GM21737 (cell line): Measurements from ENCODE around the gene DENND2A.
"Not testable (repeated sequence)": the region's sequence is repeated elsewhere in the genome, so short reads cannot be mapped to it uniquely, and the experiment has no call there.

Experiments
- ATAC-seq: cut with Tn5 transposase; IDR thresholded peaks from one replicate; pipeline ENCODE4 v1.9.1; 2021; ENCODE audit warnings: mild to moderate bottlenecking, moderate library complexity; ENCODE audit not compliant: unreplicated experiment

The DENND2A gene

GRCh38 chr7:140552240-140552679 lies 88.4 kb downstream of the DENND2A start:
- ATAC-seq, result no peak

GRCh38 chr7:140551355-140552239 lies 89.0 kb downstream of the DENND2A start:
- no peak for ATAC-seq

GRCh38 chr7:140546947-140547346 lies 93.7 kb downstream of the DENND2A start:
- ATAC-seq, result no peak

GRCh38 chr7:140544388-140544826 lies 96.2 kb downstream of the DENND2A start:
- no peak for ATAC-seq

GRCh38 chr7:140542228-140542603 lies 98.4 kb downstream of the DENND2A start:
- ATAC-seq, result no peak

GRCh38 chr7:140541513-140542227 lies 98.9 kb downstream of the DENND2A start:
- ATAC-seq, result no peak

GRCh38 chr7:140541176-140541512 lies 99.5 kb downstream of the DENND2A start:
- no peak for ATAC-seq

GRCh38 chr7:140540136-140540777 lies 100.4 kb downstream of the DENND2A start:
- no peak for ATAC-seq

- no peak for ATAC-seq
Observed at GRCh38 chr7:140539461-140539860, 101.2 kb downstream of the DENND2A start.

- no peak for ATAC-seq
Observed at GRCh38 chr7:140537750-140538482, 102.7 kb downstream of the DENND2A start.

- ATAC-seq, result no peak
Observed at GRCh38 chr7:140534743-140535142, 105.9 kb downstream of the DENND2A start.

GRCh38 chr7:140533394-140533872 lies 107.2 kb downstream of the DENND2A start:
- no peak for ATAC-seq

GRCh38 chr7:140529428-140529827 lies 111.2 kb downstream of the DENND2A start:
- not testable (repeated sequence) for ATAC-seq

- ATAC-seq, result no peak
Observed at GRCh38 chr7:140526787-140527664, 113.6 kb downstream of the DENND2A start.

GRCh38 chr7:140526214-140526613 lies 114.4 kb downstream of the DENND2A start:
- ATAC-seq, result no peak

GRCh38 chr7:140525743-140526142 lies 114.9 kb downstream of the DENND2A start:
- ATAC-seq, result no peak

GRCh38 chr7:140521421-140521820 lies 119.2 kb downstream of the DENND2A start:
- ATAC-seq, result no peak

GRCh38 chr7:140519007-140519399 lies 121.6 kb downstream of the DENND2A start:
- ATAC-seq, result no peak

- ATAC-seq, result no peak
Observed at GRCh38 chr7:140518370-140519006, 122.1 kb downstream of the DENND2A start.
